ENCODE results near the gene OXCT1.

DNA sequence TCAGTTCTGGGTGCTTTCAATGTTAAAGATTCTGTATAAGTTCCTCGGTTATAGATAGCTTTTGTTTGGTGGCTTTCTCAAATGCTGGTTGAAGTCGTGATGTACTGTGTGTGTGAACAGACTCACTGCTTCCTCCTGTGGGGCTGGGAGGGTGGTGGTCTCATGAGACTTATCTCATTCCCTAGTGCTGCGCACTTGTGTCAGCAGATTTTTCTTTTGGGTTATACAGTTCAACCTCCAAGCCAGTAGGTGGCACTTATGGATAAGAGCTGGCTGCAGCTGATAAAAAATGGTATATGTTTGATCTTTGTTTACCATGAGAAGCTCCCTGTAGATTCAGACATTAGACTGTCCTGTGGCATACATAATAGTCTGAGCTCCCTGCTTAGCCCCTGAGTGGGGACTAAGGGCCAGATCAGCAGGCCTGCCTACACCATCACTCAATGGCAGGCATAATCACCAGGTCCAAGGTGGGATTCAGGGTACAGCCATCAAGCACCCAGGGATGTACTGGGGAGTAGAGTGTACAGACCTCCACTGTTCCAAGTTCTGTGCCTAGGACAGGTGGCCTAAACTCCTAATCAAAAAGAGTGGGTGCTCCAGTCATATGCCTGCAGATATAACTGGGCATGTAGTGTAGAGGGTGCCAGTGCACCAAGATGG lies 174.2 kb downstream of the OXCT1 start:
- TF ChIP-seq, protein P1, sequence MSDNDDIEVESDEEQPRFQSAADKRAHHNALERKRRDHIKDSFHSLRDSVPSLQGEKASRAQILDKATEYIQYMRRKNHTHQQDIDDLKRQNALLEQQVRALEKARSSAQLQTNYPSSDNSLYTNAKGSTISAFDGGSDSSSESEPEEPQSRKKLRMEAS (IDR thresholded peaks at IDR 0.05): no peak
- TF ChIP-seq POLR2AphosphoS5 (IDR thresholded peaks at IDR 0.05; ENCODE audit: low read depth, low read length) (no peak), EZH2 (IDR thresholded peaks at IDR 0.05; ENCODE audit: low read depth, low read length, severe bottlenecking) (no peak), YY1 (IDR thresholded peaks at IDR 0.05; ENCODE audit: low read depth, low read length) (no peak), CBX8 (IDR thresholded peaks at IDR 0.05; ENCODE audit: borderline replicate concordance, low read depth, low read length) (no peak), SP1 (IDR thresholded peaks at IDR 0.05; ENCODE audit: low read depth, low read length) (no peak), RAD21 (IDR thresholded peaks at IDR 0.05 in 1 of 2, conservative IDR thresholded peaks at IDR 0.05 in 1 of 2; ENCODE audit: low read depth in 2 of 2, low read length in 2 of 2) (peak; percentile 52 to 55), JUN (IDR thresholded peaks at IDR 0.05; ENCODE audit: low read depth, low read length) (no peak), CREB1 (IDR thresholded peaks at IDR 0.05) (no peak), RBBP5 (IDR thresholded peaks at IDR 0.05; ENCODE audit: borderline replicate concordance, low read depth, low read length) (no peak), SRF (IDR thresholded peaks at IDR 0.05; ENCODE audit: low read depth, low read length) (no peak), USF2 (IDR thresholded peaks at IDR 0.05; ENCODE audit: low read length) (no peak), BCL11A (IDR thresholded peaks at IDR 0.05; ENCODE audit: low read depth in 2 of 2, low read length in 2 of 2) (no peak)
- TF ChIP-seq, protein P2, sequence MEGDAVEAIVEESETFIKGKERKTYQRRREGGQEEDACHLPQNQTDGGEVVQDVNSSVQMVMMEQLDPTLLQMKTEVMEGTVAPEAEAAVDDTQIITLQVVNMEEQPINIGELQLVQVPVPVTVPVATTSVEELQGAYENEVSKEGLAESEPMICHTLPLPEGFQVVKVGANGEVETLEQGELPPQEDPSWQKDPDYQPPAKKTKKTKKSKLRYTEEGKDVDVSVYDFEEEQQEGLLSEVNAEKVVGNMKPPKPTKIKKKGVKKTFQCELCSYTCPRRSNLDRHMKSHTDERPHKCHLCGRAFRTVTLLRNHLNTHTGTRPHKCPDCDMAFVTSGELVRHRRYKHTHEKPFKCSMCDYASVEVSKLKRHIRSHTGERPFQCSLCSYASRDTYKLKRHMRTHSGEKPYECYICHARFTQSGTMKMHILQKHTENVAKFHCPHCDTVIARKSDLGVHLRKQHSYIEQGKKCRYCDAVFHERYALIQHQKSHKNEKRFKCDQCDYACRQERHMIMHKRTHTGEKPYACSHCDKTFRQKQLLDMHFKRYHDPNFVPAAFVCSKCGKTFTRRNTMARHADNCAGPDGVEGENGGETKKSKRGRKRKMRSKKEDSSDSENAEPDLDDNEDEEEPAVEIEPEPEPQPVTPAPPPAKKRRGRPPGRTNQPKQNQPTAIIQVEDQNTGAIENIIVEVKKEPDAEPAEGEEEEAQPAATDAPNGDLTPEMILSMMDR (IDR thresholded peaks at IDR 0.05; ENCODE audit: control extremely low read depth in 1 of 3, insufficient read depth in 1 of 3, low read depth in 1 of 3, low read length in 3 of 3): peak in 1 of 3 experiments; percentile 45; a peak in 2 of 4 replicates

Data from H1 (cell line).